ENCODE results near the gene NPC1.

GRCh38 chr18:23593720-23594119 is 7.4 kb upstream of the NPC1 start:
- TF ChIP-seq ZNF423 (CRISPR knock-in tag; IDR thresholded peaks at IDR 0.05) (no peak), CTCF (IDR thresholded peaks at IDR 0.05) (no peak), IRF2 (CRISPR knock-in tag; IDR thresholded peaks at IDR 0.05; ENCODE audit: borderline replicate concordance, low read depth) (no peak), CREM (CRISPR knock-in tag; IDR thresholded peaks at IDR 0.05) (no peak), GABPB1 (CRISPR knock-in tag; IDR thresholded peaks at IDR 0.05) (no peak), SMAD3 (CRISPR knock-in tag; IDR thresholded peaks at IDR 0.05; ENCODE audit: borderline replicate concordance) (no peak), CBFB (CRISPR knock-in tag; IDR thresholded peaks at IDR 0.05; ENCODE audit: low read depth) (no peak), RORB (CRISPR knock-in tag; IDR thresholded peaks at IDR 0.05) (no peak)
- TF ChIP-seq, protein P1, sequence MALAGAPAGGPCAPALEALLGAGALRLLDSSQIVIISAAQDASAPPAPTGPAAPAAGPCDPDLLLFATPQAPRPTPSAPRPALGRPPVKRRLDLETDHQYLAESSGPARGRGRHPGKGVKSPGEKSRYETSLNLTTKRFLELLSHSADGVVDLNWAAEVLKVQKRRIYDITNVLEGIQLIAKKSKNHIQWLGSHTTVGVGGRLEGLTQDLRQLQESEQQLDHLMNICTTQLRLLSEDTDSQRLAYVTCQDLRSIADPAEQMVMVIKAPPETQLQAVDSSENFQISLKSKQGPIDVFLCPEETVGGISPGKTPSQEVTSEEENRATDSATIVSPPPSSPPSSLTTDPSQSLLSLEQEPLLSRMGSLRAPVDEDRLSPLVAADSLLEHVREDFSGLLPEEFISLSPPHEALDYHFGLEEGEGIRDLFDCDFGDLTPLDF (CRISPR knock-in tag; IDR thresholded peaks at IDR 0.05), result no peak
- TF ChIP-seq, protein P2, sequence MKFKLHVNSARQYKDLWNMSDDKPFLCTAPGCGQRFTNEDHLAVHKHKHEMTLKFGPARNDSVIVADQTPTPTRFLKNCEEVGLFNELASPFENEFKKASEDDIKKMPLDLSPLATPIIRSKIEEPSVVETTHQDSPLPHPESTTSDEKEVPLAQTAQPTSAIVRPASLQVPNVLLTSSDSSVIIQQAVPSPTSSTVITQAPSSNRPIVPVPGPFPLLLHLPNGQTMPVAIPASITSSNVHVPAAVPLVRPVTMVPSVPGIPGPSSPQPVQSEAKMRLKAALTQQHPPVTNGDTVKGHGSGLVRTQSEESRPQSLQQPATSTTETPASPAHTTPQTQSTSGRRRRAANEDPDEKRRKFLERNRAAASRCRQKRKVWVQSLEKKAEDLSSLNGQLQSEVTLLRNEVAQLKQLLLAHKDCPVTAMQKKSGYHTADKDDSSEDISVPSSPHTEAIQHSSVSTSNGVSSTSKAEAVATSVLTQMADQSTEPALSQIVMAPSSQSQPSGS (CRISPR knock-in tag; IDR thresholded peaks at IDR 0.05; ENCODE audit: borderline replicate concordance, low read depth), result no peak
